Pons (tissue), 1 donor: ENCODE data around the gene PTMA.
"Not testable (repeated sequence)": the region's sequence is repeated elsewhere in the genome, so short reads cannot be mapped to it uniquely, and the experiment has no call there.

Source experiments
- DNase-seq: peaks from one replicate; pipeline ENCODE4 v3.0.0-alpha.2; 2016; ENCODE audit warnings: low spot score

The PTMA gene

DNA sequence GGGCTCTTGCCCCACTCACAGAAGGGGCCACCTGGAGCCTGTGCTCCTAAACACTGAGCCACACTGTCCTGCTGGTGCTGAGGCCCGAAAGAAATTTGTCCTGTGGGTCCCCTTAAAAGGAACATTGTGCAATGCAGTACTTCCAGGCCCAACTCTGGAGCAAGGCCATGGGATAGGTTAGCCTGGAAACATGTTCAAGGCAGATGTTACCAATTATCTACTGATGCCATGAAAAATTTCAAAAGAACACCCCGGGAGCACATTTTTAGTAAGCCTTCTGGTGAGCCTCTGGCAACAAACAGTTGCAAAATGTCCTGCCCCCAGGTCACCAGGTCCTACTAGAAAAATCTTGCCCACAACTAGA is 12.3 kb upstream of the PTMA start:
- no peak for DNase-seq

DNA sequence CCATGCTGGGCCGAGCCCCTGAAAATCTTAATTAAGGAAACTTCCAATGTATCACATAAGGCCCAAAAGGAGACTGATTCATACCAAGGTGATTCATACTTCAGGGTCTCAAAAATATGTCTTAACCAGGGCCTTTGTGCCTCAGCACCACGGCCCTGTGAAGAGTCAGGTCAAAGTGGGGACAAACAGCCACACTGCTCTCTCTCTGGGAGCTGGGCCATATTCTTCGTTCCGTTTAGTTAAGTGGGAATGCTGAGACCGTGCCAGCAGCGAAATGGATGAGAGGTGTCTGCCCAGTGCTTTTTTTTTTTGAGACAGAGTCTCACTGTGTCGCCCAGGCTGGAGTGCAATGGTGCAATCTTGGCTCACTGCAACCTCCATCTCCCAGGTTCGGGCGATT is 9.3 kb upstream of the PTMA start:
- DNase-seq, result no peak

DNA sequence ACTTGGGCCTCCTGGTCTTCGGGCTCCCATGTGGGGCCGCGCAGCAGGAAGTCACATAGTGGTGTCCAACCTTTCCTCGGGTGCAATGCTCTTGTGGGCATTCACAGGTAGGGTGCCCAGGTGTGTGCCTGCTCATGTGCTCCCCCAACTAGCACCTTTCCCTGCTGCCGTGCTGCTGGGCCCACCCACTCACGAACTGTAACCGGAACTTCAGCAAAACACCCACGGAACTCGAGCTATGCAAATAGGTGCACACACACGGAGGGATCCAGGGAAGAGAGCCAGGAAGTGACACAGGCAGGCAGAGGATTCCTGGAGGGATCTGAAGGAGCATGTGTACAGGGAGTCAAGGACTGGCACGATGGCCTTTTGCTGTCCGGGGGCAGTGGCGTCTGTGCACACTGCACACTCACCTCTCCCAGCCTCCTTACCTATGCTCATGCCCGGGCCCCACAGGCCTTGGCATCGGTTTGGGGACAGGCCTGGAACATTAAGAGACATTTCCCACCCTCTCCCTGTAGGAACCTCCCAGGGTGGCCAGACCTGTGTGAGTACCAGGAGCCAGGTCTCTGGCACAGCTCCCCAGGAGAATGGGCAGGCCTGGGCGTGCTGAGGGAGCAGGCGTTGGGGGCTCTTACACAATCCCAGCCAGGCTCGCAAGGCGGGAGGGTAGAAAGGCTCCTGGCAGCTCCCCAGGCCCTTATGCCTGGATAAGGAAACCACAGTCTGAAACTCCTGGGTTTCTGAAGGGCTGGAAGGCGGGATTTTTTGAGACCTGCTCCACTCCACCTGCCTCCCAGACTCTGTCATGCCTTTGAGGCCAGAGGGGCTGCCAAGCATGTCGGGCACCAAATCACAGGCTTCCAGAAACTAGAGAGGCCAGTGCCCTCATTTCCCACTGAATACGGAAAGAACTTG is 6.6 kb upstream of the PTMA start:
- DNase-seq, result no peak

DNA sequence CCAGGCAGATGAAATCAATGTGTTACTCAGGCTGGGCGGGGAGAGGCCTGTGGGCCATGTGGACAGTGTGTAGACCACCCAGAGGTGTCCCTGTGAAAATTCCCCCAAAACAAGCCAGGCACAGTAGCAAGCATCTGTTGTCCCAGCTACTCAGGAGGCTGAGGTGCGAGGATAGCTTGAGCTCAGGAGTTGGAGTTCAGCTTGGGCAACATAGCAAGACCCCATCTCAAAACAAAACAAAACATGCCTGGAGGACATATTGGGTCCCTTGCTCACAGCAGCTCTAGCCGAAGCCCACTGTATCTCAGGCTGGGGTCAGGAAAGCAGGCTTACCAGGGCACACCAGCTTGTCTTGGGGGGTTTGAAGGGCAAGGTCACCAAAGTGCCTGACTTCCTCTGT is 4.3 kb upstream of the PTMA start:
- no peak for DNase-seq

DNA sequence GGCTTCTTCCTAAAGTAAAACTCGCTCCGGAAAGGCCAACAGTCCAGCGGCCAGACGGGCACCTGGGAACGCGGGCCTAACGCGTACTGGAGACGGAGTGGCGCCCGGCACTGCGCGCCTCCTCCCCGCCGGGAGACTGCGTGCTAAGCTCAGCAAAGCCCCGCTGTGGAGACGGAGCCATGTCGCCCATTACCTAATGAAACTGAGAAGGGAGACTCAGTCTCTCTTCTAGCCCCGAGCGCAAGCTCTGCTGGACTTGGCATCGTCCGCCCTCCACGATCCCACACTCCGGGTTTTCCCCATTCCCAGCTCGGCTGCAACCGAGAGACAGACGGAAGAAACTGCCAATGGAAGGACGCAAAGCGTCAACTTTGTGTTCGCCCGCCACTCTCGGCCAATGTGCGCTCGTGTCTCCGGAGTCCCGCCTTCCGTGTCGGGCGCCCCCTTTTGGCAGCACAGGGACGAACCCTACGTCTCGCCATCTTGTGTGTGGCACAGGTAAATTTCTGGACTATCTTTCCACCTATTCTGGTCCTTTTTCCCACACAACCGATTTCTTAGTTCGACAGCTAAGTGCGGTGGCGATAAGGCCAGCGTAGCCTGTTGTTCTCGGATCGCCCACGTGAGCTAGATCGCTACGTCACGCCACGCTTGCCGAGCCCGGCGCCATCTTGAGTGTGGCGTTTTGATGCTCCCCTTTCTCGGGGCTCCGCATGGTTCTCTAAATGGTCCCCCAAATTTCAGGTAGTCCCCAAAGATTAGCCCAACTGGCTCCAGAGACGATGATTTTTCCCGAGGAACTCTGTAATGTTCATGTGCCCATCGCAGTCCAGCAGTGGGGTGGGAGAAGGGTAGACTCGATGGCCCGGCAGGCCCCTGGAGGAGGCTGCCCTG is 1.3 kb upstream of the PTMA start:
- DNase-seq, result peak; percentile 99

DNA sequence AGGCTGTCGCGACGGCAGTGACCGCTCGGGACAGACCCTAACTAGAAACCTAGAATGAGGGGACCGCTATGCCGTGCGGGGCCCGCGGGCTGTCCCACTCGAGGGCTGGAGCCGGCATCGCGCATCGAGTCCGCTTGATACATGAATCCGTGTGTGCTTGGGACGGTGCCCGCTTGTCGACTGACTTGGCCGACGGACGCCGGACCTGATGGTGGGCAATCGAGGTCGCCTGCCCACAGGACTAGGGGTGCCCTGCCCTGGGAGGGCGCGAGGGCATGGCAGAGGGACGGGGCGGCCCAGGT is 749 bp upstream of the PTMA start:
- no peak for DNase-seq

DNA sequence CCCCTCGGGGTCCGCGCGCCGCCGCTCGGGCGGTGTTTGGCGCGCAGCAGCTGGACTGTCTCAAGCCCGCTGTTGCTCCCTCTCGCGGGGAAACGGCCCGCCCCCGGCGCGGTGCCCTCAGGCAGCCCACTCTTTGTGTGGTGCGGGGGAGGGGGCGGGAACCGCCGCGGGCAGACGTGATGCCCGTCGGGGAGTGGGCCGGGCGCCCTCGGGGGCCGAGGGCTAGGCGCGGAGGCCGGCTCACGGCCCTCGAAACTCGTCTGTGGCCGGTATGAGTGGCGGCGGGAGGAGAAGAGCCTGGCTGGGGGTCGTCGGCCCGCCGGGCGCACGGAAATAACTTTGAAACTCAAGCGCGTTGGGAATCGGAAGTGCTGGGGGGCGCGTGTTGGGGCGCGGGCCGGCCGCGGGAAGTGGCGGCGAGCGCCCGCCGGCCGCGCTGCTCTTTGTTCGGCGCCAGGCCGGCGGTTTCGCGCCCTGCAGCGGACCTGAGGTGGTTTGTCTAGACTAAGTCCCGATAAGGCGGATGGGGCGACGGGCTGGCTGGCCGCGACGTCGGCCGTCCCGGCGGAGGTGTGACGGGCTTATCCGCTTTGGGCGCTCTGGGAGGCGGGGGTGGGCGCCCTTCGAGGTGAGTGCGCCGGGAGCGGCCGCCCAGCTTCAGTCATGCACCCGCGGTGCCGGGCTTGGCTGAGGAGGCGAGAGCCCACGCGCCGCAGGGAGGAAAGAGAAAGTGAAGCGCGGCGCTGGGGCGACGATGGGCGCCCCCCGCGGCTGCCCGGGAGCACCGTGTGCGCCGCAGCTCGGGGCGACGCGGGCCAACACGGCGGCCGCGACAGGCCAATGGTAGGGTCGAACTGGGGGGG is 679 bp downstream of the PTMA start:
- no peak for DNase-seq

DNA sequence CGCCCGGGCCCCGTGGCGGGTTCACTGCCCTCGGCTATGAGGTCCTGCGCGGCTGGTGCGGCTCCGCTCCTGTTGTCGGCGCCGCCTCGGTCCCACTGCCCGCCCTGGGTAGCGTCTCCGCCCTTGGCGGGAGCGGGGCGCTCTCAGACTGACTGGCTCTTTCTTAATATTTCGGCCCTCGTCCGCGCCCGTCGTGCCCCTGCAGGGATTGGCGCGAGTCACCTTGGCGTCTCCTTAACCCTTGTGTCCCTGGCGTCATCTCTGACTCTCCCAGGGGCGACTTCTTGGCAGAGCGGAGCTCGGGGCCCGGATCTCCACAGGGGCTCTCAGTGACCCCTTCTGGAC is 1.3 kb downstream of the PTMA start:
- DNase-seq, result peak; percentile 45

DNA sequence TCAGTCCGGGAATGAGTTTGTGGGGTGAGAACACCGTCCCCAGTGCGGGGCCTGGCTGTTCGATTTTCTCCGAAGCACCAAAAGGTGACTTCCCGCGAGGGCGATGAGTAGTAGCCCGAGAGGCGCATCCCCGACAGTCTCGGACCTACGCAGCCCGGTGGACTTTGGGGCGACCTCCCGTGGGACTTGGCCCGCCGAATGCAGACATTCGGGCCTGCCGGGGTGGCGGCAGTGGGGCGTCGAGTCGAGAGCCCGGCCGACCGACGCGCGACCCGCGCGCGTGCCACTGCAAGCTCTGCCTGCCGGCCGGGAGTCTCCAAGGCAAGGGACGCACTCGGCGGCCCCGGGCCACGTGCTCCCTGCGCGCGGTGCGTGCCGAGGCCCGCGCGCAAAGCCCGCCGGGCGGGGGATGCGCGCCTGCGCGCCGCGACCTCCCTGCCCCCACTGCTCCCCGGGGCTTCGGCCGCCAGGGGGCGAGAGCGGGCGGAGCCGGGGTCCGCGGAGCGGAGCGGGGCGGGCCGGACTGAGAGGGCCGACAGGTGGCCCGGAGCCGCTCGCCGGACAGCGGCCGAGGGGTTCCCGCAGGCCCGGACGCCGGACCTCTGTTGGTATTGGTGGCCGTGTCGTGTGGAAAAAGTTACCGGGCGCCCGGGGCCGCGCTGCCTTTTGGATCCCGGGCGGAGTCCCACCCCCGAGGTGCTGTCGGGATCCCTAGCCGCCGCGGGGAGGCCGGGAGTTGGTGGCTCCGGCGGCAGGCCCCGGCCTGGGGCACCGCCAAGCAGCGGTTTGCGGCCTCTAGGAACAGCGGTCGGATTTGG is 1.9 kb downstream of the PTMA start:
- DNase-seq, result peak; percentile 66

DNA sequence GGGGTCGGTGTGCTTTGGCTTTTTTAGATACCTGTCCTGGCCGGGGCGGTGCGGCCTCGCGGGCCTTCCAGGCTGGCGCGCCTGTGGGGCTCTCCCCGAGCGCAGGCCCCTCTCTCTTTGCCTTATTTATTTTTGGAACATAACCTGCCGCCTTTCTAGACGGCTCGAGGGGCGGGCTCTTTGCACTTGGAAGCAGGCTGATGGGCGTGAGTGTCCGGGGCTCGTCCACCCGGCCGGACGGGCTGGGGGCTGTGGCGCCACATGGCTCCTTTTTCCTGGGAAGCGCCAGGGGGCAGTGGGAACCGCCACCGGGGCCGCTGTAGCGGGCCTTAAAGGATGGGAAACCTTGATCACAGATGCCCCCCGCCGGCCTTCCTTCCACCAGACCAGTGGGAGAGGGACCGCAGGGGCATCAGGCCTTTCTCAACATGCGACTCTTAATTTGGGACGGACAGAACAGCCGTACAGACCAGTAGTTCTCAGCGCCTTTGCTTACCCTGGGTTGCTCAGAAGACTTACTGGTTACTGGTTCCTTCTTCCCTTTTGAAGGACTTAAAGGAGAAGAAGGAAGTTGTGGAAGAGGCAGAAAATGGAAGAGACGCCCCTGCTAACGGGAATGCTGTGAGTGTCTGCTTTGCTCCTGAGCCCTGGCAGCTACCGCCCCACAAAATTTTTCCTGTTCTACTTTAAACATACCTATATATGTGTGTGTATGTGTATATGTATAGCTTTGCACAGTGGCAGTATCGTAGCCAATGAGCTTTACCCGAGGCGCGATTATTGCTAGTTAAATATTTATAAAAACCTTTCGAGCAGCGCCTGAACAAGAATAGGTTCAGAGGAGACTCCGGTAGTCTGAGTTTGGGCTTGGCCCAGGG is 2.7 kb downstream of the PTMA start:
- DNase-seq, result peak; percentile 38

DNA sequence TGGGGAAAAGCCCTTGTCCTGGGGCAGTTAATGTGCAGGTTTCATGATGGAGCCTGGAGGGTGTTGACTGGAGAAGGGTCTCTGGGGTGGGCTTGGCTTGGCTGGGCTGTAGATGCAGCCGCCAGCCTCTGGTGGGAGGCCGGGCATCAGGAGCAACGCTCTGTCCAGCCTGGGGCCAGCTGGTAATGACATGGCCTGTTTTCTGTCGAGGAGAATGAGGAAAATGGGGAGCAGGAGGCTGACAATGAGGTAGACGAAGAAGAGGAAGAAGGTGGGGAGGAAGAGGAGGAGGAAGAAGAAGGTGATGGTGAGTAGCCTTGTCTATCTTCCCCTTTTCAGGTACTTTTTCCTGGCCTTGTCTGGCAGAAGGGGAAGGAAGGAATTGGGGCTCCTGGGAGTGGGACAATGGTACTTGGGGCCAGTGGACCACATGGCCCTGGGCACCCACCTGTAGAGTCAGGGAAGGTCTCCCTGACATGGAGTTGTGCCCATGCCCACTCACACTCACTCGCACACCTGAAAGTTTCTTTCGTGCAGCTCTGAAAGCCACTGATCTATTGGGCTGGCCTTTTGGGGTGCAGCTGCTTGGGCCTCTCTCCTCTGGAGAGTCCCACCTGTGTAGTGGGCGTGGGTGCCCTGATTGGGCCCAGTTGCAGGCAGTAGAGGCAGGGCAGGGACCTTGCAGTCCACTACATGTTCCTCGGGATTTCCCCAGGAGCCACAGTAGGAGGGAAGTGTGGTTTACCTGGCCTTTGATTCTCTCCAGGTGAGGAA is 3.5 kb downstream of the PTMA start:
- no peak for DNase-seq

DNA sequence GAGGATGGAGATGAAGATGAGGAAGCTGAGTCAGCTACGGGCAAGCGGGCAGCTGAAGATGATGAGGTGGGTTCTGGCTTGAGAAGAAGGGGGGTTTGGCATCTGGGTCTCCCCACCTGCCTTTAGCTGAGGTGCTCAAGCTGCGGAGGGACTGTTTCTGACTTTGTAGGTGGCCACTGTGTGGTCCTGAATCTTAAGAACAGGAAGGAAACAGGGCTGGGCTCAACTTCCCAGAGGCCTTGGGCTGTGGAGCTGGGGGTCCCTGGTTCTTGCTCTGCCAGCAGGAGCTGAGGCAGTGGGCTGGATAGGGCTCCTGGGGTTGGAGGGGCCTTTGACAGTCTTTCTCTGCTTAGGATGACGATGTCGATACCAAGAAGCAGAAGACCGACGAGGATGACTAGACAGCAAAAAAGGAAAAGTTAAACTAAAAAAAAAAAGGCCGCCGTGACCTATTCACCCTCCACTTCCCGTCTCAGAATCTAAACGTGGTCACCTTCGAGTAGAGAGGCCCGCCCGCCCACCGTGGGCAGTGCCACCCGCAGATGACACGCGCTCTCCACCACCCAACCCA is 4.2 kb downstream of the PTMA start:
- not testable (repeated sequence) for DNase-seq

DNA sequence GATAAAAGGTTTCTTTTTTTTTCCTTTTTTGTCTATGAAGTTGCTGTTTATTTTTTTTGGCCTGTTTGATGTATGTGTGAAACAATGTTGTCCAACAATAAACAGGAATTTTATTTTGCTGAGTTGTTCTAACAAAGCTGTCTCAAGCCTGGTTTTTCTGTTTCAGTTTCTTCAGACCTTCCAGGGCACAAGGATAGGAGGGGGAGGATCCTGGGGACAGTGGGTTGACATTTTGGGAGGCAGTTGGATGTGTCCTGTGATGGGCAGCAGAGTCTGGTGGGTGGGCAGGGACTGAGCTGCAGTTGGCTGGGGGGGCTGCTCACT is 5.0 kb downstream of the PTMA start:
- DNase-seq, result not testable (repeated sequence)

DNA sequence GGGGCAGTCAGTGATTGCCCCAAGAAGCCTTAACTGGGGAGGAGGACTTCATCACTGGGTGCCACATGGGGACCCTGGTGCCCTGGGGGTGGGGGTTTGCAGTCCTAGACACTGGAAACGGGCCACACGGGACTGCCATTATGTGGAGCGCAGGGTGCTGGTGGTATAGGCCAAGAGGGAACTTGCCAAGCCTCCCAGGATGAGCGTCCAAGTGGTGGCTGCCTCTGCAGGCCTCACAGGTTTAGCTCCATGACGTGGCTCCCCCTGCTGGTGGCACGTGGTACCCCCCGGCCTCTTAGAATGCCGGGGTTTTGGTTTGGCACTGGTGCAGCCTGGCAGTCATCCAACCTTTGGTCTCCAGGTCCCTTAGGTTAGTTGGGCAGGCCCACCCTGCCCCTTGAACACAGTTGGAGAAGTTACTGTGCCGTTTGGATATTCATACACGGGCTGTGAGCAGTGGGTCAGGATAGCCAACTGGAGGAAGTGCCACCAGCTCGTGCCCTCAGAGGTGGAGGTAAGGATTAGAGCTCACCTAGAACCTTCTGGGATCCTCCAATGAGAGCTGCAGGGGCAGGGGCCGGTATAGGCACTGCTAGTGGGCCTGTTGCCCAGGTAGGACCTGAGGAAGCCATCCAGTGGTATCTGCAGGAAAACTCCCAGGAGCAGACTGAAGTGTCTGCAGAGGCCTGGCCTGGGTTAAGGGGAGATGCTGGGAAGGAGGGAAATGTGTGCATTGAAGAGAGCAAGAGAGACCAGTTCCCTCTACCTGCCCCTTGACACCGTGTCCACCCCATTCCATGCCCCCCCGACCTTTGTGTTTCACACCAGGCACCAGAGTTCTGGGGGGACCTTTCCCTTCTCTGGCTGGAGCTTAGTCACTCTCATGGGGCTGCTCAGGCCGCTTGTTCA is 5.7 kb downstream of the PTMA start:
- DNase-seq, result peak; percentile 86

DNA sequence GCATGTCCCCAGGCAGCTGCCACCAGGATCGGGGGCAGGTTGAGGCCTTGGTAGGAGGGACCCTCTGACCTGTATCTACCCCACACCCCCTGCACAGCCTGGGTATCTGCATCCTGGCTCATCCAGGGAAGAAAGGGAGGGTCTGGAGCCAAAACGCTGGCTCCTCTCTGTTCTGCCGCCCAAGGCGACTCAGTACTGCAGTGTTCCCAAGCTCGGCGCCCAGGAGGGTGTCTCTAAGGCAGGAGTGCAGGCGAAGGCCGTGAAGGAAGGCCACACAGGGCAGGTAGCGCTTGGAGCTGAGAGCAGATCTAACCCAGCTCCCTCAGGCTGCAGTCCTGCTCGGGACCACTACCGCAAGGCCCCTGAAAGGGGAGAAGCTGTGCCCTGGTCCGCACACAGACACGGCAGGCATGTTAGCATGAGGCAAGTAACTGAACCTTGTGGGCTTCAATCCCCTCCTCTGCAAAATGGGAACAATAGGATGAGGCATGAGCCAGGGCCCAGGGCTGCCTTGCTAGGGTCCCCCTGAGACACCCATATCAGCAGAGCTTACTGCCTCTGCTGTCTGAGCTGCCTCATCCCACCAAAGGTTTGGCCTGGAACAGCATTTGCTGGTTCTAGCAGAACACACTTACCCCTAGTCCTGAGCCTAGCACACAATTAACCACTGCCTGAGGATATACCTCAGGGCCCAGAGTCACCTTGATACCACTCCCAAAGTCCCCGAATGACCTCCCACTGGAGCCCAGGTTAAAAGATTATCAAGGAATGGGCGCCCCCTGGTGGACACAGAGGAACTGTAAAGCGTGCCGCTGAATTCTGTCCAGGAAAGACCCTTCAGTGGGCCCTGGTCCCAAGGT is 6.5 kb downstream of the PTMA start:
- peak; percentile 79 for DNase-seq

DNA sequence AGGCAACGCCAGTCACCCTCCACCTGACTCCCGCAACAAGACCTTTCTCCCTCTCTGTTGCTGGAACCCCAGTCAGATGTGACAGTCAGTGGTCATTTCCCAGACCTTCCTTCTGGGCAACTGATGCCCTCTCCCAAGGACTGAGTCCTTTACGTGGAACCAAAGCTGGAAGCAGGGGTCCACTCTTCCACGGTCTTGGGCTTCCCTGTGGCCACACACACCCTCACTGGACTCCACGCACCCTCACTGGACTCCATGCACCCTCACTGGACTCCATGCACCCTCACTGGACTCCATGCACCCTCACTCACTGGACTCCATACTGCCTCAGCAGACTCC is 7.1 kb downstream of the PTMA start:
- DNase-seq, result no peak

DNA sequence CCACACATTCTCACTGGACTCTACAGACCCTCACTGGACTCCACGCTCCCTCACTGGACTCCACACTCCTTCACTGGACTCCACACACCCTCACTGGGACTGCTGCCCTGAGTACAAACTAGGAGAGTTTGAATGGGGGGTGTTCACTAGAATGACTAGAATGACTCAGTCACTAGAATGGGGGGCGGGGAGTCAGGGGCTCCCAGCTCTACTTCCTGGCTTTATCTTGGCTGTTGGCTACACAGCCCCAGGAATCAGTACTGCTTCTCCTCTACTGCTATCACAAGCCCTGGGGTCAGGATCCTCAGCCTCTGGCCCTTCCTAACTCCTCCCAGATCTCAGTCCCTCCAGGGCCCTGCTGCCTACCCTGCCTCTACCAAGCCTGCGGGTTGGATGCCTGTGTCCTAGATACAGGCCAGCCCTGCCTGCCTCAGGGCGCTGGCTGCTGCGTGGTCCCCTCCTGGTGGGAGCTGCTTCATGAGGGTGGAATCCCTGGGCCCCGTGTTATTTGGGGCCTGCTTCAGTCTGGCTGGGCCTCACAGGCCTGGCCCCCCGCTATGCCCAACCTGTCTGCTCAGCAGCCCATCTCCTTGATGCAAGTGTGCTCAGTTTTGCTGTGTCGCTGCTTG is 7.8 kb downstream of the PTMA start:
- DNase-seq, result no peak
